HG02973 (cell line): Measurements from ENCODE around the gene CPLX3.

Experiments
- ATAC-seq: cut with Tn5 transposase; IDR thresholded peaks from one replicate; pipeline ENCODE4 v1.9.1; 2021; ENCODE audit warnings: moderate library complexity; ENCODE audit not compliant: unreplicated experiment

CPLX3 gene

DNA sequence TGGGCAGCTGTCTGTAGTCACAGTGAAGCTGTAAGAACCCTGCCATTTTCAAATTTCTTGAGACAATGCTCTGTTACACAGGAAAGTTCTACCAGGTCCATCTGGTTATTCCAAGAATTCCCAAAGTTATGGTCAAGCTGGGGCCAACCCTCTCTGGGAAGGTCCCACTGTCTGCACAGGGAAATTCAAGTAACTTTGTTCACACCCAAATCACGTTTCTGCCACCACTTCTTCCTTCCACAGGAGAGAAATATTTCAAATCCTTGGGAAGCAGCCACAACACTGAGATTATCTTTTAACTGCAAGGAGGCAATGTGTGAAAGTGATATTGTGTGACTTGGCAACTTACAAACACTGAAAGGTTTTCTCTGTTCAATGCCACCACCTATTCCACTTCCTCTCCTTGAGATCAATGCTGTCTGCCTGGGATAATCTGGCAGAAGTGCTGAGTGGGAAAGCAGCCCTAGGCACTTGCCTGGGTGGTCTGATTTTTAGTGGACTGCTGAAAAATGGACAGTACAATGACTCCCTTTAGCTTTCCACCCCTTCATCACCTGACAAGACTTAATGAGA is 41.1 kb downstream of the CPLX3 start:
- ATAC-seq: no peak

DNA sequence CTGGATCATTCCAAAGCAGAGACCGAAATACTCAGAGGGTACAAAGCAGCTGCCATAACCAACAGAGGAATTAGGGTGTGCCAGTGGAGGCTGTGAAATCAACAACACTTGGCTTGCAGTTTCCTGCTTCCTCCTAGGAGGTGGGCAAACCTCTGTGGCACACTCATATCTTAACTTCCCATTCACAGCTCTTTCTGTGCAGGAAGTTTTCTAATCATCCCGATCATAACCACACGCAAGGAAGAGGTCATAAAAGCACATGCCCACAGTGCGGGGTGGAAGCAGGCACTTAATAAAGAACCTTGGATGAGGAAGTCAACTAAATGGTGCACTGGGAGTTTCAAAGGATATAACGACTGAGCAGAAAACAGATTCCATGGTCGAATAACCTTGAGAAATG is 41.6 kb downstream of the CPLX3 start:
- no peak for ATAC-seq

GRCh38 chr15:74869372-74869725 is 42.9 kb downstream of the CPLX3 start:
- ATAC-seq: no peak

DNA sequence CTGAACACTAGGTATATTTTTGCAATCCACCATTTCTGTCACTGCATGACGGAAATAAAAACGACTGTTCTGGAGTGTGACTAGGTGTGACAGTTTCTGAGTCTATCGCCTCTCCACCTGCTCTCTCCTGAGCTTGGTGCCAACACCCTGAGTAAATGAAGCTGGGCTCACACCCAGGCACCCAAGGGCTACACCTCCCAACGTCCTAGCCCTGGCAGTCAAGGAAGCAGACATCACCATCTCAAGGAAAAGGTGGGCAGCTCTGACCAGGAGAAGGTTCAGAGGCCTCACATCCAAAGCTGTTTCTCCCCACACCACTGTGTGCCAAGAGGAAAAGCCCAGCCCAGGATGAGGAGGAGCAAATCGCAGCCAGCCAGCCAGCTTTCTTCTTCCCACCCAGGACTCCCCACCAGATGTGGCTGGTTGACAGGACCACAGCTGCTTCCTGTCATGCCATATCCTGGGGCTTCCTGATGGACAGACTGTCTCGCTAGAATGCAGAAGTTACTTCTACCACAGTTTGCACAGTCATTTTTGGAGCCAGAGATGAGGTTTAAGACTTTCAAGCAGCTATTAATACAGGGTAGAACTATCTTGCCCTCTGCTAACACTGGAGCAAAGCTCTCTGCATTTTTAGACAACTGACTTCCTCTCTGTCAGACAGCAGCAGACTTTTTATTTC is 43.4 kb downstream of the CPLX3 start:
- peak; percentile 59 for ATAC-seq

- ATAC-seq: no peak
These were observed 44.2 kb downstream of the CPLX3 start for GRCh38 chr15:74870436-74871215.

GRCh38 chr15:74872702-74873035 is 46.2 kb downstream of the CPLX3 start:
- no peak for ATAC-seq

DNA sequence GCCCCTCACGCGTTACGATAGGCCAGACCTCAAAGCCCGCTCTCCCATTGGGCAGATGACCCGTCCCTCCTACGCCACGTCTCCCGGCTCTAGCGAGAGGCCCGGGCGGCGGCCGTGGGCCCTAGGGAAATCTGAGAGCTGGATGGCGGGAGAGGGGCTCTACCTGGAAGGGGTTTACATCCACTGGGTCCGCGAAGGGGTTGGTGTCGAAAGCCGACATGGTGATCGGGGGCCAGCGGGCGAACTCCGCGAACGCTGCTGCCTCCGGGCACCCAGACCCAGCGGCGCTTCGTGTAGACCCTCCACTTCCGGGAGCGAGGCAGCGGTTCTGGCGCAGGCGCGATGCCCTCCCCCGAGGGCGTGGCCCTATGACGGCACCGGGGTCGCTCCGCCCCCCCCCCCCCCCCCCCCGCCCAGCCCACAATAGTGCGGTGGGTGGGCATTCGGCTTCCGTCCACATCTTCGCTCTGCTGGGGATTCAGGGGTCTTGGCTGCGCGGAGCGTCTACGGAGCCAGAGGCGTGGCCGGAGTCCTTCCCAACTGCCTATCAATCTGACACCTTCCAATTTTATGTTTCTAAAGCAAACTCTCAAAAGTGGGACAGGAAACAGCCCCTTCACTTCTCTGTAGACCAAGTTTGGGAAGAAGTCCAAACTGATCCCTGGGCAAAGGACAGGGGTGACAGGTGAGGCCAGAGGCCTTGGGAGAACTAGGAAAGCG is 46.8 kb downstream of the CPLX3 start, which contains the start of gene SCAMP2:
Gene SCAMP2, minus strand, starts transcription at position 330 of the 720 bp plus-strand sequence. Its CDS starts 110 bp downstream, at position 220.
- peak; percentile 69 for ATAC-seq

DNA sequence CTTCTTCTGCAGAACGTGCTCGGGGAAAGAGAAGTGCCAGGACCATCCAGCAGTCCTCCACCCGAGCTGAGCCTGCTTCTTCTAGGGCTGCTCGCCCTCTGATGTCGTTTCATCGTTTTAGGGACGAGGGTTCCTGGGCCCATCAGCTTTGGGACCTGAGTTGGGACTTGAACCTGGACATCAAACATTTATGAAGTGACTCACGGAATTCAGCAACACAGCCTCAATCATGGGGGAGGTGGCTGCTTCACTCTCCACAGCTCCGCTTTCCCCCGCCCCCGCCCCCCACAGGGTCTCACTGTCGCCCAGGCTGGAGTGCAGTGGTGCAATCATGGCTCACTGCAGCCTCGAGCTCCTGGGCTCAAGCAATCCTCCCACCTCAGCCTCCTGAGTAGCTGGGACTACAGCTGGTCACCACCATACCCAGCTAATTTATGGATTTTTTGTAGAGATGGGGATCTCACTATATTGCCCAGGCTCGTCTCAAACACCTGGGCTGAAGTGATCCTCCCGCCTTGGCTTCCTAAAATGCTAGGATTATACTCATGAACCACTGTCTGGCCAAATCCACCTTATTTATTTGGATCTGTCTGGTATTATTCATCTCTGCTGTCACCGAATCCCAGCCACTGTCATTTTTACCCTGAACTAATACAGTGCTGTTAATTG is 47.5 kb downstream of the CPLX3 start:
- ATAC-seq: no peak

- ATAC-seq: no peak
These were observed 51.8 kb downstream of the CPLX3 start for GRCh38 chr15:74878273-74878672.
